IMR-90 (cell line): ENCODE results near the gene BST1. TPM values are rescaled to one million over a fixed set of nuclear protein-coding genes. Genes with fewer than 3 reads are reported as not detected.

Experiments used
- ATAC-seq: fragments of 200-7000 bp; cut with Tn5 transposase; 2 replicates; pipeline ENCODE4 v1.9.1; 2020; ENCODE audit warnings: low read depth, mild to moderate bottlenecking, moderate library complexity
- BruUV-seq: library from RNA; stranded (reverse); fragments of 400-500 nt; replicated peaks from 2 replicates; lab custom pipeline; 2021; lab: Mats Ljungman, UMichigan
- CTCF ChIA-PET: fragments of 300-600 bp; formaldehyde crosslinking; extraction: SDS; loops from one replicate; lab custom pipeline; 2021; ENCODE audit warnings: antibody characterized with exemption; lab: Yijun Ruan, JAX
- POLR2A ChIA-PET: fragments of 300-600 bp; sonication (Branson Sonifier 250); formaldehyde crosslinking; loops from one replicate; lab custom pipeline; 2022; ENCODE audit warnings: antibody characterized with exemption; ENCODE audit not compliant: unreplicated experiment; lab: Charles Lee
- DNase-seq: peaks from one replicate; pipeline ENCODE4 v3.0.0; 2013
- H2AFZ ChIP-seq: replicated peaks from 2 replicates; pipeline ENCODE3; 2013; ENCODE audit warnings: low read length, mild to moderate bottlenecking; ENCODE audit not compliant: poor library complexity
- H2AK5ac ChIP-seq: 2 replicates; pipeline ENCODE4 v1.6.1; 2013; ENCODE audit warnings: low read depth, low read length, inconsistent platforms
- H2AK9ac ChIP-seq: replicated peaks from 2 replicates; pipeline ENCODE3; 2013; ENCODE audit warnings: mild to moderate bottlenecking, low read depth, low read length, moderate library complexity; ENCODE audit not compliant: poor library complexity
- H2BK120ac ChIP-seq: 2 replicates; pipeline ENCODE4 v1.6.1; 2013; ENCODE audit warnings: low read depth, low read length, inconsistent platforms
- H2BK15ac ChIP-seq: 3 replicates; pipeline ENCODE4 v1.6.1; 2013; ENCODE audit warnings: low read depth, low read length, inconsistent platforms
- H2BK20ac ChIP-seq: 2 replicates; pipeline ENCODE4 v1.6.1; 2013; ENCODE audit warnings: low read depth, mild to moderate bottlenecking, inconsistent platforms, low read length, moderate library complexity
- H2BK5ac ChIP-seq: 2 replicates; pipeline ENCODE4 v1.6.1; 2013; ENCODE audit warnings: mild to moderate bottlenecking, low read depth, low read length, inconsistent platforms; ENCODE audit not compliant: poor library complexity, severe bottlenecking
- H3K14ac ChIP-seq: replicated peaks from 2 replicates; pipeline ENCODE4 v1.6.1; 2013; ENCODE audit warnings: low read depth, low read length, inconsistent platforms
- H3K18ac ChIP-seq: 2 replicates; pipeline ENCODE4 v1.6.1; 2013; ENCODE audit warnings: low read depth, low read length, control low read depth
- H3K23ac ChIP-seq: 2 replicates; pipeline ENCODE4 v1.6.1; 2013; ENCODE audit warnings: low read depth, low read length, inconsistent platforms
- H3K27ac ChIP-seq: 2 replicates; pipeline ENCODE4 v1.5.1; 2013; ENCODE audit warnings: mild to moderate bottlenecking, control low read depth, low read length; ENCODE audit not compliant: insufficient read depth
- H3K27me3 ChIP-seq: 2 replicates; pipeline ENCODE4 v1.6.1; 2013; ENCODE audit warnings: low read length; ENCODE audit not compliant: control insufficient read depth, insufficient read depth
- H3K36me3 ChIP-seq: 2 replicates; pipeline ENCODE4 v1.6.1; 2013; ENCODE audit warnings: low read length, mixed read lengths; ENCODE audit not compliant: control insufficient read depth, insufficient read depth
- H3K4ac ChIP-seq: 2 replicates; pipeline ENCODE4 v1.6.1; 2013; ENCODE audit warnings: low read depth, low read length, inconsistent platforms
- H3K4me1 ChIP-seq: 2 replicates; pipeline ENCODE4 v1.6.1; 2013; ENCODE audit warnings: low read length, mixed read lengths; ENCODE audit not compliant: control insufficient read depth, insufficient read depth
- H3K4me2 ChIP-seq: 2 replicates; pipeline ENCODE4 v1.6.1; 2013; ENCODE audit warnings: low read depth, mild to moderate bottlenecking, control low read depth, low read length, moderate library complexity
- H3K4me3 ChIP-seq: 2 replicates; pipeline ENCODE4 v1.5.1; 2013; ENCODE audit warnings: low read depth, mild to moderate bottlenecking, control low read depth, low read length, moderate library complexity; ENCODE audit not compliant: insufficient read depth
- H3K56ac ChIP-seq: 2 replicates; pipeline ENCODE4 v1.6.1; 2013; ENCODE audit warnings: low read length, inconsistent platforms; ENCODE audit not compliant: insufficient read depth; ENCODE audit errors: extremely low read depth
- H3K79me1 ChIP-seq, 2 experiments: 2 replicates each; pipeline ENCODE4 v1.6.1; 2013; ENCODE audit warnings: low read length in 2 of 2, inconsistent platforms in 1 of 2, low read depth in 1 of 2
- H3K9ac ChIP-seq: 2 replicates; pipeline ENCODE4 v1.6.1; 2013; ENCODE audit warnings: low read depth, low read length, control low read depth
- H3K9me1 ChIP-seq: 2 replicates; pipeline ENCODE4 v1.6.1; 2013; ENCODE audit warnings: low read length, inconsistent platforms; ENCODE audit not compliant: insufficient read depth
- H3K9me3 ChIP-seq: 2 replicates; pipeline ENCODE4 v1.6.1; 2013; ENCODE audit warnings: low read length; ENCODE audit not compliant: control insufficient read depth, insufficient read depth
- H4K20me1 ChIP-seq: 2 replicates; pipeline ENCODE4 v1.6.1; 2013; ENCODE audit warnings: low read length, inconsistent platforms; ENCODE audit not compliant: insufficient read depth
- H4K5ac ChIP-seq: 2 replicates; pipeline ENCODE4 v1.6.1; 2013; ENCODE audit warnings: mild to moderate bottlenecking, low read depth, low read length, control low read depth
- H4K8ac ChIP-seq, 2 experiments: 2 replicates each; pipeline ENCODE4 v1.6.1; 2013; ENCODE audit warnings: low read depth in 2 of 2, low read length in 2 of 2, control low read depth in 1 of 2, inconsistent platforms in 1 of 2
- H4K91ac ChIP-seq: 2 replicates; pipeline ENCODE4 v1.6.1; 2013; ENCODE audit warnings: low read depth, low read length, inconsistent platforms; ENCODE audit not compliant: insufficient read depth
- BHLHE40 ChIP-seq: fragments of 150-350 bp; IDR thresholded peaks from 2 replicates; pipeline ENCODE4 v1.6.1; 2016; ENCODE audit warnings: mild to moderate bottlenecking, low read depth, low read length
- CEBPB ChIP-seq: IDR thresholded peaks from 2 replicates; pipeline ENCODE4 v1.6.1; 2012; ENCODE audit warnings: low read depth, low read length, improper control_type of control experiment
- FOS ChIP-seq: fragments of 150-350 bp; IDR thresholded peaks from 2 replicates; pipeline ENCODE4 v1.6.1; 2016; ENCODE audit warnings: low read depth, low read length
- MAFK ChIP-seq: IDR thresholded peaks from 2 replicates; pipeline ENCODE4 v1.6.1; 2012; ENCODE audit warnings: low read depth, low read length, improper control_type of control experiment
- MAZ ChIP-seq: IDR thresholded peaks from 2 replicates; pipeline ENCODE4 v1.6.1; 2012; ENCODE audit warnings: low read depth, mild to moderate bottlenecking, low read length, improper control_type of control experiment, moderate library complexity, borderline replicate concordance
- MXI1 ChIP-seq: IDR thresholded peaks from 2 replicates; pipeline ENCODE4 v1.6.1; 2012; ENCODE audit warnings: low read depth, mild to moderate bottlenecking, low read length, moderate library complexity, borderline replicate concordance
- NFE2L2 ChIP-seq: fragments of 150-350 bp; IDR thresholded peaks from 2 replicates; pipeline ENCODE4 v1.6.1; 2016; ENCODE audit warnings: low read depth, mild to moderate bottlenecking, low read length
- POLR2A ChIP-seq: IDR thresholded peaks from 2 replicates; pipeline ENCODE4 v1.6.1; 2012; ENCODE audit warnings: mild to moderate bottlenecking, low read depth, low read length
- RAD21 ChIP-seq: IDR thresholded peaks from 2 replicates; pipeline ENCODE4 v1.6.1; 2012; ENCODE audit warnings: low read length, improper control_type of control experiment
- RCOR1 ChIP-seq: IDR thresholded peaks from 2 replicates; pipeline ENCODE4 v1.6.1; 2012; ENCODE audit warnings: mild to moderate bottlenecking, low read length, improper control_type of control experiment; ENCODE audit not compliant: insufficient replicate concordance
- RFX5 ChIP-seq: IDR thresholded peaks from 2 replicates; pipeline ENCODE4 v1.8.0; 2012; ENCODE audit warnings: low read depth, mild to moderate bottlenecking, low read length, moderate library complexity
- SMC3 ChIP-seq: fragments of 150-350 bp; IDR thresholded peaks from 2 replicates; pipeline ENCODE4 v1.6.1; 2016; ENCODE audit warnings: low read depth, mild to moderate bottlenecking, antibody characterized with exemption, low read length, moderate library complexity
- WGBS, 2 experiments: methylation state at CpG; one replicate each; pipeline versions ENCODE4 v1.1.5 to v1.1.7; 2013; ENCODE audit warnings: missing lambda C conversion rate in 2 of 2; ENCODE audit not compliant: insufficient read length in 1 of 2; ENCODE audit errors: extremely low coverage in 2 of 2; 5-methylcytosine and 5-hydroxymethylcytosine counted together
- dilution Hi-C: fragments of 300-500 bp; cut with HindIII; formaldehyde crosslinking; loops from one replicate; pipeline ENCODE4 v1.14.3; 2018; ENCODE audit warnings: low sequenced_read_pairs; ENCODE audit not compliant: unreplicated experiment
- in situ Hi-C: fragments of 300-500 bp; cut with MboI; formaldehyde crosslinking; loops from 3 replicates; pipeline ENCODE4 v1.14.3; 2019; ENCODE audit warnings: low sequenced_read_pairs, inconsistent platforms, mixed read lengths
- intact Hi-C: fragments of 100-400 bp; cut with micrococcal nuclease; formaldehyde crosslinking; loops from 2 replicates; pipeline ENCODE4 v1.10.0; 2022
- polyA plus RNA-seq, 3 experiments: library from polyadenylated mRNA; depleted of rRNA; stranded (reverse); fragments of >200 nt; gene quantifications; 2 replicates each; pipeline ENCODE4 v1.2.3, GENCODE V29; 2012; ENCODE audit warnings: low replicate concordance in 1 of 3
- total RNA-seq: library from RNA; depleted of rRNA; stranded (reverse); fragments of >200 nt; gene quantifications from 2 replicates; pipeline ENCODE4 v1.2.3, GENCODE V29; 2012
- TF ChIP-seq, protein P1 (sequence below): fragments of 150-350 bp; IDR thresholded peaks from 2 replicates; pipeline ENCODE4 v1.6.1; 2017; ENCODE audit warnings: mild to moderate bottlenecking, antibody characterized with exemption, low read length, low read depth
- TF ChIP-seq, protein P2 (sequence below): conservative IDR thresholded peaks from 2 replicates; pipeline ENCODE4 v1.5.1; 2012; ENCODE audit warnings: mild to moderate bottlenecking, low read depth, low read length, improper control_type of control experiment

The BST1 gene
- total and polyA plus RNA-seq, 2 of the 4 experiments (the other 2 are of a cell fraction) = 6.6 to 11.1 TPM

- ChIA-PET CTCF (interaction anchor here (0.7 to 1.3 kb wide), 2 partner anchors 13 to 223 kb away, joined by 3 to 4 read pairs; no protein-coding TSS in a partner anchor), POLR2A (no interaction called here)
- 80% methylated on average over 3 of the region's 10 CpGs; no CpG with 5 or more reads in 1 of the 2 experiments for WGBS, 2 experiments
- H3K27ac ChIP-seq = peak overlapping the region; percentile 6; the same call in 1 of the 2 replicates
- no peak overlapping the region for H3K56ac ChIP-seq
- no peak overlapping the region for H3K23ac ChIP-seq
- H3K18ac ChIP-seq = no peak overlapping the region
- dilution Hi-C loops (no loop called here), intact Hi-C loops (no loop called here), in situ Hi-C loops (loop anchor here (25.0 kb wide), 1 partner anchor 683 kb away; the partner anchor contains the start of gene CPEB2)
- peak overlapping the region; percentile 30 for H2AK9ac ChIP-seq
- no TSS peak for BruUV-seq
- H3K4me3 ChIP-seq = no peak overlapping the region
- peak overlapping the region; percentile 53; the same call in 1 of the 2 replicates for H4K91ac ChIP-seq
- H3K9ac ChIP-seq = no peak overlapping the region
- H2AFZ ChIP-seq = peak overlapping the region; percentile 74
- H2AK5ac ChIP-seq = peak overlapping the region; percentile 48
- peak; percentile 30; the same call in 1 of the 2 replicates for TF ChIP-seq MAZ
- TF ChIP-seq RFX5 = peak; percentile 64; the same call in 1 of the 2 replicates
- no peak for TF ChIP-seq RAD21
- TF ChIP-seq BHLHE40 = peak; percentile 27
- TF ChIP-seq, protein P1, sequence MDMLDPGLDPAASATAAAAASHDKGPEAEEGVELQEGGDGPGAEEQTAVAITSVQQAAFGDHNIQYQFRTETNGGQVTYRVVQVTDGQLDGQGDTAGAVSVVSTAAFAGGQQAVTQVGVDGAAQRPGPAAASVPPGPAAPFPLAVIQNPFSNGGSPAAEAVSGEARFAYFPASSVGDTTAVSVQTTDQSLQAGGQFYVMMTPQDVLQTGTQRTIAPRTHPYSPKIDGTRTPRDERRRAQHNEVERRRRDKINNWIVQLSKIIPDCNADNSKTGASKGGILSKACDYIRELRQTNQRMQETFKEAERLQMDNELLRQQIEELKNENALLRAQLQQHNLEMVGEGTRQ = no peak
- peak; percentile 28; the same call in 1 of the 2 replicates for TF ChIP-seq CEBPB
- TF ChIP-seq MXI1 = no peak
- no peak for TF ChIP-seq POLR2A
- TF ChIP-seq RCOR1 = peak; percentile 91
- no peak for TF ChIP-seq SMC3
- TF ChIP-seq MAFK = peak; percentile 33
- peak; percentile 87 for TF ChIP-seq FOS
- peak; percentile 25; the same call in 1 of the 2 replicates for TF ChIP-seq NFE2L2
- TF ChIP-seq, protein P2, sequence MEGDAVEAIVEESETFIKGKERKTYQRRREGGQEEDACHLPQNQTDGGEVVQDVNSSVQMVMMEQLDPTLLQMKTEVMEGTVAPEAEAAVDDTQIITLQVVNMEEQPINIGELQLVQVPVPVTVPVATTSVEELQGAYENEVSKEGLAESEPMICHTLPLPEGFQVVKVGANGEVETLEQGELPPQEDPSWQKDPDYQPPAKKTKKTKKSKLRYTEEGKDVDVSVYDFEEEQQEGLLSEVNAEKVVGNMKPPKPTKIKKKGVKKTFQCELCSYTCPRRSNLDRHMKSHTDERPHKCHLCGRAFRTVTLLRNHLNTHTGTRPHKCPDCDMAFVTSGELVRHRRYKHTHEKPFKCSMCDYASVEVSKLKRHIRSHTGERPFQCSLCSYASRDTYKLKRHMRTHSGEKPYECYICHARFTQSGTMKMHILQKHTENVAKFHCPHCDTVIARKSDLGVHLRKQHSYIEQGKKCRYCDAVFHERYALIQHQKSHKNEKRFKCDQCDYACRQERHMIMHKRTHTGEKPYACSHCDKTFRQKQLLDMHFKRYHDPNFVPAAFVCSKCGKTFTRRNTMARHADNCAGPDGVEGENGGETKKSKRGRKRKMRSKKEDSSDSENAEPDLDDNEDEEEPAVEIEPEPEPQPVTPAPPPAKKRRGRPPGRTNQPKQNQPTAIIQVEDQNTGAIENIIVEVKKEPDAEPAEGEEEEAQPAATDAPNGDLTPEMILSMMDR = 0 out of 2 replicates have a peak, but pooled peaks have one; percentile 3
- 0 out of 2 replicates have a peak, but pooled peaks cover 8% of the 10 kb centered on the region for H3K9me1 ChIP-seq
- no peaks in the 10 kb centered on the region for H3K9me3 ChIP-seq
- no peaks in the 10 kb centered on the region for H3K36me3 ChIP-seq
- peak overlapping the region; percentile 27 for H2BK5ac ChIP-seq
- H3K27me3 ChIP-seq = no peaks in the 10 kb centered on the region
- peak overlapping the region; percentile 22 to 37; a peak in 3 of 4 replicates for H4K8ac ChIP-seq
- no peak overlapping the region for H4K5ac ChIP-seq
- no peak overlapping the region for H3K4me2 ChIP-seq
- H3K4ac ChIP-seq = peak overlapping the region; percentile 80
- peaks cover 2 to 11% of the 10 kb centered on the region in 2 experiments; a peak in 2 of 4 replicates for H3K79me1 ChIP-seq
- H4K20me1 ChIP-seq = no peaks in the 10 kb centered on the region
- DNase-seq (peak; percentile 99), ATAC-seq (peak; percentile 55)
- peak overlapping the region; percentile 48; the same call in 2 of the 3 replicates for H2BK15ac ChIP-seq
- peak overlapping the region; percentile 18; the same call in 1 of the 2 replicates for H3K14ac ChIP-seq
- H3K4me1 ChIP-seq = peaks cover 10% of the 10 kb centered on the region
- H2BK20ac ChIP-seq = 0 out of 2 replicates have a peak overlapping the region, but pooled peaks have one; percentile 33
- H2BK120ac ChIP-seq = peak overlapping the region; percentile 86
Observed at GRCh38 chr4:15695240-15695699, 7.6 kb upstream of the BST1 start.
